ENCODE results near the gene NOC2L. TPM values are rescaled to one million over a fixed set of nuclear protein-coding genes. Genes with fewer than 3 reads are reported as not detected.

NOC2L gene
- total and polyA plus RNA-seq, 8 donors: 44.9 to 76.8 (median 55.2) TPM

DNA sequence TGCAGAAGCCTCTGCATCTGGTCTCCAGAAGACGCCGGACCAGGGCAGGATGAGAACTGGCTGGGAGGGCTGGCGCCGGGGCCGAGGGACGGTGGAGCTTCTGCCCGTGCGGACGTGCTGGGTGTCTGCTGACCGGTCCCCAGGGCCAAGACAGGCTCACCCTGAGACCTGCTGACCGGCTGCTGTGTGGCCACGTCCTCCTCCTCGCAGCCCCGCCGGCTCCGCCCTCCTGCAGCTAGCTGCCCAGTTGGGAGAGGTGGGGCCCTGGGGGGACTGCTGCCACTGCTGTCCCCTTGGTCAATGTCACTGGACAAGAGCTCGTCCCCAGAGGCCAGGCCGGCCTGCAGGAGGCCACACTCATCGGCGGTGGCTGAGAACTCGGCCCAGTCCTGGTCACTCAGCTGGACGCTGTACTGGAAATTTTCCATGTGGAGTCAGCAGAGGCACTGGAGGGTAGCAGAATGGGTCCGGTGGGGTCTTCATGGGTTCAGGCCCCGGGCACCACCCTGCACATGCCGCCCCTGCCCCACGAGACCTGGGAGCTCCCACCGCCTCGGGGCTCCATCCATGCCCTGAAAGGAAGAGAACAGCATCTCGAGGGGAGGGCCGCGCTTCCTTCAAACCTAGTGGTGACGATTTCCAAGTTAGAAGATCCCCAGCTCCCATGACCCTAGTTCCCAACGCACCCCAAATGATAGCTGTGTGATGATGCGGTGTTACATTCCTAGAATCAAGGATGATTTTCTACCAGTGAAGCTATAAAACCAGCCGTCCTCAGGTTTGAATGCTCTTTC, 21.7 kb upstream of the NOC2L start:
- ATAC-seq: no peak
- intact Hi-C loops (cut with DNase I): no loop called here

DNA sequence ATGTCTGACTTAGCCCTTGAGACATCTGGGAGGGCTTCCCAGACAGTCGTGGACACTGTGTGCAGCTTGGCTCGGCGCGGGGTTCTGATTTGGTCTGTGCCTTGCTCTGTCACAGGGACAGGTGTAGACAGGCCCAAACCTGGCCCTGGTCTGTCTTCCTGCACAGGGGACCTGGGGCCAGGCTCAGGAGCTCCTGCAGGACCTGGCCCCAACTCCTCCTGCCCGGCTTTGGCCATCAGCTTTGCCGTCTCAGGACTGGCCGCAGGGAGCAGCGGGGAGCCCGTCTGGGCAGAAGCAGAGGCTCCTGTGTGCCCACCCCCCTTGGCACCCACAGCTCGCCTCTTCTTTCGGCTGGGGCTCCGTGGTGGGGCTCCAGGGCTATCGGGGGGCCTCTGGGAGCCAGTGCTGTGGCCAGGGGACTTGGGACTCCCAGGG, 21.1 kb upstream of the NOC2L start:
- no peak for ATAC-seq
- intact Hi-C loops (cut with DNase I): no loop called here
- DNase-seq: no peak
- no peak overlapping the region for H3K4me3 ChIP-seq
- H3K27me3 ChIP-seq: peaks cover 0 to 81% of the 10 kb centered on the region in 2 donors
- TF ChIP-seq, protein P1, sequence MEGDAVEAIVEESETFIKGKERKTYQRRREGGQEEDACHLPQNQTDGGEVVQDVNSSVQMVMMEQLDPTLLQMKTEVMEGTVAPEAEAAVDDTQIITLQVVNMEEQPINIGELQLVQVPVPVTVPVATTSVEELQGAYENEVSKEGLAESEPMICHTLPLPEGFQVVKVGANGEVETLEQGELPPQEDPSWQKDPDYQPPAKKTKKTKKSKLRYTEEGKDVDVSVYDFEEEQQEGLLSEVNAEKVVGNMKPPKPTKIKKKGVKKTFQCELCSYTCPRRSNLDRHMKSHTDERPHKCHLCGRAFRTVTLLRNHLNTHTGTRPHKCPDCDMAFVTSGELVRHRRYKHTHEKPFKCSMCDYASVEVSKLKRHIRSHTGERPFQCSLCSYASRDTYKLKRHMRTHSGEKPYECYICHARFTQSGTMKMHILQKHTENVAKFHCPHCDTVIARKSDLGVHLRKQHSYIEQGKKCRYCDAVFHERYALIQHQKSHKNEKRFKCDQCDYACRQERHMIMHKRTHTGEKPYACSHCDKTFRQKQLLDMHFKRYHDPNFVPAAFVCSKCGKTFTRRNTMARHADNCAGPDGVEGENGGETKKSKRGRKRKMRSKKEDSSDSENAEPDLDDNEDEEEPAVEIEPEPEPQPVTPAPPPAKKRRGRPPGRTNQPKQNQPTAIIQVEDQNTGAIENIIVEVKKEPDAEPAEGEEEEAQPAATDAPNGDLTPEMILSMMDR (IDR thresholded peaks at IDR 0.05): no peak
- peaks cover 5 to 8% of the 10 kb centered on the region in 2 donors for H3K4me1 ChIP-seq
- no peaks in the 10 kb centered on the region for H3K36me3 ChIP-seq
- H3K27ac ChIP-seq: no peak overlapping the region
- H3K9me3 ChIP-seq: no peaks in the 10 kb centered on the region

More for the DNA sequence above, 21.7 kb upstream of the NOC2L start:
- no peak overlapping the region for H3K27ac ChIP-seq
- no peaks in the 10 kb centered on the region for H3K36me3 ChIP-seq
- peak in 1 of 4 donors; percentile 79 for DNase-seq
- no peaks in the 10 kb centered on the region for H3K9me3 ChIP-seq
- TF ChIP-seq, protein P1 (IDR thresholded peaks at IDR 0.05): no peak
- H3K27me3 ChIP-seq: peaks cover 0 to 81% of the 10 kb centered on the region in 2 donors
- H3K4me3 ChIP-seq: no peak overlapping the region
- peaks cover 5 to 6% of the 10 kb centered on the region in 2 donors for H3K4me1 ChIP-seq

DNA sequence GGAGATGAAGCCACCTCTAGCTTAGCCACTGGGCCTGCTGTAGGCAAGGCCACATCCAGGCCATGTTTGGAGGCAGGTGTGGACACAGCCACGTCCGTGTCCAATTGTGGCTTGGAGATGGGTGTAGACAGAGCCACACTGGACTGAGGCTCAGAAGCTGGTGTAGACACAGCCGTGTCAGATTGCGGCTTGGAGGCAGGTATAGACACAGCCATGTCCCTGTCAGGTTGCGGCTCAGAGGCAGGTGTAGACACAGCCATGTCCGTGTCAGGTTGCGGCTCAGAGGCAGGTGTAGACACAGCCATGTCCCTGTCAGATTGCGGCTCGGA, 20.7 kb upstream of the NOC2L start:
- H3K27ac ChIP-seq: no peak overlapping the region
- intact Hi-C loops (cut with DNase I): no loop called here
- DNase-seq (no peak), ATAC-seq (no peak)
- peaks cover 5 to 8% of the 10 kb centered on the region in 2 donors for H3K4me1 ChIP-seq
- no peaks in the 10 kb centered on the region for H3K9me3 ChIP-seq
- no peaks in the 10 kb centered on the region for H3K36me3 ChIP-seq
- peaks cover 0 to 81% of the 10 kb centered on the region in 2 donors for H3K27me3 ChIP-seq
- no peak overlapping the region for H3K4me3 ChIP-seq
- TF ChIP-seq, protein P1 (IDR thresholded peaks at IDR 0.05): no peak

DNA sequence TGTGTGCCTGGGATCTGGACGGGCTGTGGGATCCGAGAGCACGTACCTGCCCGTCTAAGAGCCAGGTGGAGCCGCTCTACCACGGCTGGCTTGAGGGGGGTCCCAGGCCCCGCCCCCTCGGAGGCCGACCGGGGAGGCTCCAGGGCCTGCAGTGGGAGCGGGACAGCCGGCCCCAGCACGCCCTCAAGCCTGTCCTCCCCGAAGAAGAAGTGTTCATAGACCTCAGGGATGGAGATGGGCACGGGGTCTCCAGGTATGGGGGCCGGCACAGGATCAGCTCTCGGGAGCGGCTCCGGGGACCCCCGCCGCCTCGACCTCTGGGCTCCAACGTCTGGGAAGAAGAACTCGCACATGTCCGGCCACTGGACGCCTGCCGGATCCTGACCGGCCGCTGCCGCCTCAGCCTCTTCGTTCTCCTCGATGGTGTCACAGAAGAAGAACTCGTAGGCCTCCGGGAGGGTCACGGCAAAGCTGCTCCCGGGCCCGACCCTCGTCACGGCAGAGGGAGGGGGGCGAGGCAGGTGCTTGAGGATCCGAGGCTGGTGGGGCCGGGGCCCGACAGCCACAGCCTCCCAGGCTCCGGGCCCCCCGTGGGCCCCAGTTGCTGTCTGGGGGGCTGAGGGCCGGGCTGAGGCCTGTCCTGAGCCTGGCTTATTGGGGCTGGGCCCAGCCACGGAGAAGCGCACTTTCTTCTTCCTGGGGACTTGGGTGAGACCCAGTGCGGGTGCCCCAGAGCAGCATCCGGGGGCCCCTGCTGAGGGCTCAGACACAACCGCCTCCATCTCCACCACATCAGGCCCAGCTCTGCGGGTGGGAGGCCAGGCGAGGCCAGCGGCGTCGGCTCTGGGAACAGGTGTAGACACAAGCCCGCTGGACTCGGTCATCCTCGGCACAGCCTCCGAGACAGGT, 20.0 kb upstream of the NOC2L start:
- DNase-seq: peak in 1 of 4 donors; percentile 79
- H3K9me3 ChIP-seq: no peaks in the 10 kb centered on the region
- intact Hi-C loops (cut with DNase I): no loop called here
- H3K27me3 ChIP-seq: peaks cover 0 to 81% of the 10 kb centered on the region in 2 donors
- TF ChIP-seq, protein P1 (IDR thresholded peaks at IDR 0.05): no peak
- no peaks in the 10 kb centered on the region for H3K36me3 ChIP-seq
- H3K4me1 ChIP-seq: peaks cover 5 to 8% of the 10 kb centered on the region in 2 donors
- no peak overlapping the region for H3K27ac ChIP-seq
- H3K4me3 ChIP-seq: no peak overlapping the region
- ATAC-seq: no peak
